CD4-positive, alpha-beta T cell treated with Interleukin-15 for 1 hour (primary cell): ENCODE results near the gene TTYH2.

Experiments
- DNase-seq: peaks from one replicate; pipeline ENCODE4 v3.0.0-alpha.2; 2020

Gene TTYH2

DNA sequence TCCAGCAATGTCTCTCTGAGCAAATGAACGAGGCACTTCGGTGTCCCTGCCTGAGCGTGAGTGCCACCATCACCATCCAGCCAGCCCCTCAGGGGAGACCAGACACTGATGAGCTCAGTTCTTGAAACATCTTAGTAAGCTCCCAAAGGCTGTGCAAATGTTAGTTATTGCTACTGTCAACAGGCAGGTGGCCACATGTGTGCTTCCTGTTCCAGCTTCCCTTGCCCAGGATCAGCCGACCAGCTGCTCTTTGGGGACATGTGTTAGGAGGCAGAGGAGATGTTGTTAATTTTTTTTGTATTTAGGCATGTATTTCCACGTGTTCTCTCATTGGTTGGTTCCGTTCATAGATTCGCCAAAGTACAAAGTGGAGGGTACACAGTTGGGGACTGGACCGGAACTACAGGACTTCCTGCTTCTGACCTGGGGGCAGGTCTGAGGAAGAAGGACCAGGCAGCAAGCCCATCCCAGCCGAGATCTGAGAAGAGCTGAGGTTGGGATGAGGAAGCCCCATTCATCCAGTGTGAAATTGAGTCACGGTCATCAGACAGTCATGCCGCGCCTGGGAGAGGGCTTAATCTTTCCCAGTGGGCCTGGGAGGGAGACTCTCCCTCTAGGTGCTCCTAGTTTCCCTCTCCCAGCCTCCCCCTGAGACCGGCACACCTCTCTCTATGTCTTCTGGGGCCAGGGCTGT is 3.8 kb downstream of the TTYH2 start:
- DNase-seq, result no peak

DNA sequence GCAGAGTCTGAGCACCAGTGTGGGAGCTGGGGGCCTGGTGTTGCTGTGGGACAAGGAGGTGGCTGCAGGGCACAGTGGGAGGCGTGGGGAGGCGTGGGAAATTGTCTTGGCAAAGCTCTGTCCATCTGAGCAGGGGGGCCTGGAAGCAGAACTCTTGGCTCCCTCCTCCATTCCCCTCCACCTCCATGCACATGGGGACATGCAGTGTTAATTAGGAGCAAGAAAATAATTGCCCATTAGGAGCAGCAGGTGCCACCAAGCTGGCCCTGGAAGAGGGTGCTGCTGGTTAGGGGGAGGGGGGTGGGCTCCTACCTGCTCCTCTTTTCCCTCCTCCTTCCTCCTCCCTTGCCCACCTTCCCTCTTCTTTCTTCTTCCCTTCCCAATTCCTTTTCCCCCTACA is 4.5 kb downstream of the TTYH2 start:
- DNase-seq, result no peak

DNA sequence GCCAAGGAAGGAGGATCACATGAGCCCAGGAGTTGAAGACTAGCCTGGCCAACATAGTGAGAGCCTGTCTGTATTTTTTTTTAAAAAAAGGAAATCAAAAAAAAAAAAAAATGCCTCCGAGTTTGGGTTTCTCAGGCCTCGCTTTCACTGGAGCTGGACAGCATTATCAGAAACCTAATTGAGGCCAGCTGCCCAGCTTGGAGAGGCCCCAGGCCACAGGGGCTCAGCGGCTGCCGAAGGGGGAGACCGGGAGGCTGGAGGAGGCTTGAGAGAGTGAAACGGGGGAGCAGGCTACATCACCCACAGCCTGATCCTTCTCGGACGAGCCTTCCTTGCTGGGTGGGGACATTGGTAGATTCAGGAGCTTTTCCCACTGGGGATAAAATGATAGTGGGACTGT is 5.1 kb downstream of the TTYH2 start:
- no peak for DNase-seq

DNA sequence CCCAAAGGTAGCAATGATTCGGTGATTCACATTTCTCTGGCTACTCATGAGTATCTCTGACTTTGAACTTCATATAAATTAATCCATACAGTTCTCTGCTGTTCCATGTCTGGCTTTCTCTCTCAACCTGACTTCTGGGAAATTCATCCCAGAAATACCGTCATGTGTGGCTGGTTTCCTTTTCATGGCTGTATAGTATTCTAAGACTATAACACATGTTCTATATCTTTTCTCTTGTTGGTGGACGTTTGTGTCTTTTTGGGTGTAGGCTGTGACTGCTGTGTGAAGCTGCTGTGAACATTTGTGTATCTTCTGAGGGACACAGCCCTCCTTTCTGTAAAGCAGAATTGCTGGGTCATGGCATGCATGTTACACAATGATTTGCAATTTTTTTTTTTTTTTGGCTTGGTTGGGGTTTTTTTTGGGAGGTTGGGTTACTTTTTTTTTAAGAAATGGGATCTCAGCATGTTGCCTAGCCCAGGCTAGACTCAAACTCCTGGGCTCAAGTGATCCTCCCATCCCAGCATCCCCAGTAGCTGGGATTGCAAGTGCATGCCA is 6.3 kb downstream of the TTYH2 start:
- DNase-seq, result no peak

DNA sequence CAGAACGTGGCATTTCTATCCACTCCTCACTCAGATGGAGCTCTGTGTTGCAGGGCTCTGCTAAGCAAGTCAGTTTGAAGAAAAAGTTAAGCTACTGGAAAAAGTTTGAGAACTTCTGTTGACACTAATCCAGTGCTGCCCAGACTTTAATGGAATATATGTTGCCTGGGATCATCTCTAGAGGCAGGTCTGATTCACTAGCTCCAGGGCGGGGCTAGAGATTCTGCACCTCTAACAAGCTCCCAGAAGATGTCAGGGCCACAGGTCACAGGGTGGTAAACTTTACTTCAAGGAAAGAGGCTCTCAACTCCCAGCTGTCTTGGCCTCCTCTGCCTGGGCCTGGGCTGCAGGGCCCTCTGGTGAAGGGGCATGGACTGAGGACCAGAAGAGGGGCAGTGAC is 6.8 kb downstream of the TTYH2 start:
- no peak for DNase-seq

DNA sequence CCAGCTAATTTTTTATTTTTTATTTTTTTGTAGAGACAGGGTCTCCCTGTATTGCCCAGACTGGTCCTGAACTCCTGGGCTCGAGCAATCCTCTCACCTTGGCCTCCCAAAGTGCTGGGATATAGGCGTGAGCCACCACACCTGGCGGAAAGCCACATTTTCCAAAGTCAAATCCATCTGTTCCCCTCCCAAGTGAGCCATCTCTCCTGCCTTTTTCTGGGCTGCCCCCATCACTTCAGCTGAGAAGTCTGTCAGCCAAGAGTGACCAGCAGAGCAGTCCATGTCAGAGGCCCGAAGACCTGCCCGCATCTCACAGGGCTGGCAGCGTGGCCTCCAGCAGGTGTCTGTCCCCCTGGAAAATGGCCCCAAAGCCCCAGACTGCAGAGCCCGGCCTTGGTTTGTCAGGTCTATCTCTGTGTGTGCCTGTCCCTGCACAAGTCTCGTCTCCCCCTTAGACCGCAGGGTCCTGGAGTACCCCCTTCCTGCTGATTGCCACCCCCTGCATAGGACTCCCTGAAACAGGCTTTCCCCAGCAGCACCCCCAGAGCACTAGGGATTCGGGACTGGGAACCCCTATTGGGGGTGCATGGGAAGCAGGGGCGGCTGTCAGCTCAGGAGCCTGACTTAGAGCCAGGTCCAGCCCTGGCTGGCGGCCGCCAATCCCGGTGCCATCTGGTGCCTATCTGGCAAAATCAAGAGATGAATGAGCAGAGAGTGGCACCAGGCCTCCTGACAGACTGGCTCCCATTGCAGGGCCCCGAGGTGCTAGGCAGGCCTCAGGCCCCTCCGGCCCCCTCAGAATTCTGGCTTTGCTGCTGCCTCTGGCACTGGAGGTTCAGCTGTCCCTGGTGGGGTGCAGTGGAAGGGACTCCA is 7.8 kb downstream of the TTYH2 start:
- no peak for DNase-seq

DNA sequence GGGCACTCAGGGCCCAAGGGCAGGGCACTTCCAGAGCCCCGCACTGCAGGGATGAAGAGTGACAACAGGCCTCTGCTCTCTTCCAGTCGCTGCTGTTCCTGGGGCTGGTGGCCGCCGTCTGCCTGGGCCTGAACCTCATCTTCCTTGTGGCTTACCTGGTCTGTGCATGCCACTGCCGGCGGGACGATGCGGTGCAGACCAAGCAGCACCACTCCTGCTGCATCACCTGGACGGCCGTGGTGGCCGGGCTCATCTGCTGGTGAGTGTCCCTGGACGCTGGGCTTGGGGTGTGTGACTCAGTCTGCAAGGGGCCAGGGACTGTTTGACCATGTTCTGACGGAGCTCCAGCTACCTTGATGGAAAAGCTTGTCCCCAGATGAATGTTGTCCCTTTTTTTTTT is 9.0 kb downstream of the TTYH2 start:
- DNase-seq, result no peak

DNA sequence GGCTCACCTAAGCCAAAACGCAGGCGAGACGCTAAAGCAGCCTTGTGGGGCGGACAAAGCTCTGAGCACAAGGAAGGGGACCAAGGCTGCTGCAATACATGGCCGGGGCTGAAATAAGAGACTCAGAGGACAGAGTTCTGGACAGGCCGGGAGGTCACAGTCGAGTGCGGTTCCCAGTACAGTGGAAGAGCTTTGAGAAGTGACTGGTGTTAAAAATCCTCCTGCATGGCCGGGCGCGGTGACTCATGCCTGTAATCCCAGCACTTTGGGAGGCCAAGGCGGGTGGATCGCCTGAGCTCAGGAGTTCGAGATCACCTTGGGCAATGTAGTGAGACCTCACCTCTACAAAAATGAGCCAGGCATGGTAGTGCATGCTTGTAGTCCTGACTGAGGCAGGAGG is 10.5 kb downstream of the TTYH2 start:
- DNase-seq, result no peak

DNA sequence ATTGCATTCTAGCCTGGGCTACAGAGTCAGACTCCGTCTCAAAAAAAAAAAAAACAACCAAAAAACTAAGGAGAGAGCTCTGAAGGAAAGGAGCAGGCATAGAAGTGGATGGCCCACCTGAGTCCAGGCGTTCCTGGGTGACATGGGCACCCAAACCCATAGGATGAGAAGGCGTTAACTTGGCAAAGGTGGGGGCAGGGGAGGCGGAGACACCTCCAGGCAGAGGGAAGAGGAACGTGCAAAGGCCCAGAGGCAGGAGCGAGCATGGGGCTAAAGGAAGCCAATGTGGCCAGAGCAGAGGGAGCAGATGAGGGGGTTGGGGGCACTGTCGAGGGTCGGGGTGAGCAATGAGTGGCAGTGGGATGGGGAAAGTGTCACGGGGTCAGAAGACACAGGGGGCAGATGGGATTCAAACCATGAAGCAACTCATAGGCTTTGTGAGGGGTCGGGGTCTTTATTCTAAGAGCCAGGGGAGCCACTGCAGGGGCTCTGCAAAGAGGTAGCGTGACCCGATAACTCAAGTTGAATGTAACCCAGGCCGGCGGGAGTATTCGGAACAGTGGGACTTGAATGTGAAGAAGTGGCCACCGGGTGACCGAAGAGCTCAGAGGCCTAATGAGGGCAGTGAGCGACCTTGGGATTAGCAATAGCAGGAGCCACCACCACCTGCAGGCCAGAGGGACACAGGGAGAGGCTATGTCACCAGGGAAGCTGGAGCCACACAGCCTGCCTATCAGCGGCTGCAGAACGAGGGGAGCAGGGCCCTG is 11.8 kb downstream of the TTYH2 start:
- no peak for DNase-seq

DNA sequence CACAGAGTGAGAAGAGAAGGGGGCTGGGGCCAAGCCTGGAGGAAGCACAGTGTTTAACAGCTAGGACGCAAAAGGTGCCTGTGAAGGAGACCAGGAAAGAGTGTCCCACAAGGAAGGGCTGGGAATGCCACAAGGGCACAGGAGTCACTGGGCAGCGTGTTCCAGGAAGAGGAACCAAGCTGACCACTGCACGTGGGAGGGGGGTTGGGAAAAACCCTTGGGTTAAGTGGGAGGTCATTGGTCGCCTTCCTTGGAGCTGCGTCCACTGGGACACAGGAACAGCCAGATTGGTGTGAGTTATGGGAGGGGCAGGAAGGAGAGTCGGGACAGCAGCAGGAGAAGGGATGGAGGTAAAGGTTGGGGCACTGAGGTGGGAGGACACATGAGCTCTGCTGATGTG is 12.9 kb downstream of the TTYH2 start:
- DNase-seq, result no peak

DNA sequence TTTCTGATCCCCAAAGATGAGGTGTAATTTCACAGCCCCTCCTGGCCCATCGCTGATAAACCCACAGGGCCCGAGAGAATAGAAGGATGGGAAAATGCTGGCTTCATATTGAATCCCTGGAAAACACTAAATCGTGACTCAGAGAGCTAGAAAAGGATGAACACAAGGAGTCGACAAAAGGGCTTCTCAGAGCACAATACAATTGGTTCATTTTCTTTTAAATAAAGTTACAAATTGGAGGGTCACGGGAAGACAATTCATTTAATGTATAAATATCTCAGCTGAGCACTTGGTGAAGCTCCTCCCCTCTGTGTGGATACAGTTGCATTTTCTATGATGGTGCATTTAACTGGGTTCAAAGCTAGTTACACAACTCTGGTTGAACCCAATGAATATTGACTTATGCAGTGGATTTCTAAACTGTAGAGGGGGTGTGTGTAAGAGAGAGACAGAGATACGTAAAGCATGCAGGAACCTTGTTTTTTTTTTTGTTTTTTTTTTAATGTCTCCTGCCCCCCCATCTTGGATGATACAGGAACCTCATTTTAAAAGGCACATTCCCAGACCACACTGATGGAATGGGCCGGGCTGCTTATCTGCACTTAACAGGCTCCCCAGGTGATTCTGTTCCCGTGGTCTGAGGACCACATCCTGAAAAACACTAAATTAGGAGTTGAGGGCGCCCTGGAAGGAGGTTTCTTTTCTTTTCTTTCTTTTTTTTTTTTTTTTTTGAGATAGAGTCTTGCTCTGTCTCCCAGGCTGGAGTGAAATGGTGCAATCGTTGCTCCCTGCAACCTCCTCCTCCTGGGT is 14.1 kb downstream of the TTYH2 start:
- no peak for DNase-seq

DNA sequence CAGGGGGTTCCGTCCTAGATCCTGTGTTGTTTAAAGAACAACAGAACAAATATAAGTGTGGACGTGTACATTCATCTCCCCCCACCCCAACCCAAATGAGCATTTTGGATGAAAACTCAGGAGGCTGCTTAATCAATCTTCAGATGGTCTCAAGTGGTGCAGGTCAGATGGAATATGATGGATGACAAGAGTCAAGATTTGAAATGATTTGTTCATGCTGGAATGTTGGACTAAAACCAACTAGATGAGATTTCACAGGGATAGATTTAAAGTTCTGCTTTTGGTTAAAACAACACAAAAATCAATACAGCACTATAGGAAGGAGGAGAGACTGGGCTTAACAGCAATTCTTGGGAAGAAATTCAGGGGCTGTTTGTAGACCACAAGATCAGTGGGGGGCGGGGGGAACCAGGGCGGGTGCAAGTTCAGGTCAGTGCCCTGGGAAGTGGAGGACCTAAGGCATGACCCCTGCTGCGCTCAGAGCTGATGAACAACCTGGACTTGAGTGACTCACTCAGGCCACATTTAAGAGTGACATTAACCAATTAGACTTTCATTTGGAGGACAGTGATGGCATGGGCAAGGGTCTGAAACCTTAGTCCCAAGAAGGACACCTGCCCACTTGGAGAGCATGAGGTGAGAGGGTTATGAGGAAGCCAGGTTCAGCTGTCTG is 15.1 kb downstream of the TTYH2 start:
- no peak for DNase-seq

DNA sequence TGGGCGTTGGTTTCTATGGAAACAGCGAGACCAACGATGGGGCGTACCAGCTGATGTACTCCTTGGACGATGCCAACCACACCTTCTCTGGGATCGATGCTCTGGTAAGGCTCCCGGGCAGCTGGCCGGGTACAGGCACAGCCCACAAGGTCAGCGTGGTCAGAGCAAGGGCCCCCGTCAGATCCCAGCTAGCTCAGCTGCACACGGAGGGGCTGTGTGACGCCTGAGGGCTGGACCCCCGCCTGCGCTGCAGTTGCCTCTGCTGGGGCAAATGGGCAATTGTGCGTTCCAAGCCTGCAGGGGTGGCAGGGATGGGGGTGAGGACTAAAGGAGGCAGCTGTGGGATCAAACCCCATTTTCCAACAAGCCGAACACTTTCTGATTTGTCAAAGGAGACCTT is 17.5 kb downstream of the TTYH2 start:
- DNase-seq, result no peak

DNA sequence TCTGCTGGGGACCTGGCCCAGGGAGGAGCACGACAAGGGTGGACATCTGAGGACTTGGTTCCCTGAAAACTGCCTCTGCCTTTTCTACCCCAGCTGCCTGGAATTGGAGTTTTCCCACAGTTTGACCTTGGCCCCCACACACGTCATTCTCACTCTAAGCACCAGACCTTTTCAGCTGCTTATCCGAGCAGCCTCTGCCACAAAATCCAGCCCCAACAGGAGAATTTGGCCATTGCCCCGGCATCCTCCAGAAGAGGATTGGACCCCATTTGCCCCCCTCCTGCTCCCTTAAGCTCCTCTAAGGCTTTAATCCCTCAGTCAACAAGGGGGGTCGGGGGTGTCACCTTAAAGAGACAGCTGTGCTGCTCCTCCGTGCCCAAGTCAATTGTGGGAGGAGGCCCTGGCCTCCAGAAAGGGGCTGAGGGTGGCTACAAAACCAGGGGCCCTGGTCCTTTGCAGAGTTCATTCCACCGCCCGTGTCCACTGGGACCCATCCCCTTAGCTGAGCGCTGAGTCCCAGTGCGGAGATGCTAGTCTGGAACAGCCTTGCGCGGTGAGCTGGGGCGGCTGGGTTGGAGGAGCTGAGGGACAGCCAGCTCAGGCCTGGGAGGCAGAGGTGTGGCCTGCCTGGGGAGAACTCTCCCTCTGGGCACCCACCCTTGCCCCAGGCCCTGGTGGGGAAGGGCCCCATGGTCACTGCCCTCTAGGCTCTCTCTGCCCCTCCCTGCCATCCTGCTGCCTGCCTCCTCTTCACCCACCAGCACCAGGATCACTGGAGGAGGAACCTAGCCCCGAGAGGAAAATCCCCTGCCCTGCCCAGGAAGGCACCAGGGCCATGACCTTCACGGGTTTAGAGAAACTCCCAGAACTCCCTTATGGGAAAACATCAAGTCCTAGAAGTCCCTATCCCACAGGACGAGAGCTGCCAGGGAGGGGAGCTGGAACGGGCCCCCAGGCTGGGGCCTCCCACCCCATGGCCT is 18.8 kb downstream of the TTYH2 start:
- DNase-seq, result no peak

DNA sequence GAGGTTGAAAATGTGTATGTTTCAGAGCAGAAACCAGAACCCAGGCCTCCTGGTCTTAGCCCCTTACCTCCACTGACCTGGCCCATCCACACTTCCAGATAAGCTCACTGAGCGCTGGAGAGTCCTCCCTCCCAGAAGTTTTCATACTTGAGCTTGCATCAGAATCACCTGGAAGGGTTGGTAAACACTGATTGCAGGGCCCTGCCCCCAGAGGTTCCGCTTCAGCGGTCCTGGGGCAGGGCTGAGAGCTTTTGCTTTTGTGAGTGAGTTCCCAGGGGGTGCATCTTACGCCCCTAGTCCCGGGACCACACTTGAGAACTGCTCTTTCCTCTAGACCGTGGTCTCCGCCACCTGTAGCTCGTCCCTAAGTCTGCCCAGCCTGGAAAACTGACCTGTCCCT is 20.6 kb downstream of the TTYH2 start:
- DNase-seq, result no peak

DNA sequence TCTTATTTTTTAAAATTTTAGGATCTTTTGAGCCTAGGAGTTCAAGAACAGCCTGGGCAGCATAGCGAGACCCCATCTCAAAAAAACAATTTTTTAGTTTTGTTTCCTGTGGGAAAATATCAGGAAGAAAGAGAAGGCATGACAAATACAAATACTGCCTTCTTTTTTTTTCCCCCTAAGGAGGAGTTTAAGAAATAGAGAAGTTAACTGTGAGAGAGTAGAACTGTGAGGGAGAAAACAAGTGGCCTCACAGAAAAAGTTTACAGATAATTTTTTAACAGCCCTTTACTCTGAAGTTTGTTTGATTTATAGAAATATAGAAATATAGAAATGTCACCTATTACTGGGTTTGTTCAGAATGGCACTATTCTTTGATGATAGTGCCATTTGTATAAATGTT is 21.1 kb downstream of the TTYH2 start:
- no peak for DNase-seq

DNA sequence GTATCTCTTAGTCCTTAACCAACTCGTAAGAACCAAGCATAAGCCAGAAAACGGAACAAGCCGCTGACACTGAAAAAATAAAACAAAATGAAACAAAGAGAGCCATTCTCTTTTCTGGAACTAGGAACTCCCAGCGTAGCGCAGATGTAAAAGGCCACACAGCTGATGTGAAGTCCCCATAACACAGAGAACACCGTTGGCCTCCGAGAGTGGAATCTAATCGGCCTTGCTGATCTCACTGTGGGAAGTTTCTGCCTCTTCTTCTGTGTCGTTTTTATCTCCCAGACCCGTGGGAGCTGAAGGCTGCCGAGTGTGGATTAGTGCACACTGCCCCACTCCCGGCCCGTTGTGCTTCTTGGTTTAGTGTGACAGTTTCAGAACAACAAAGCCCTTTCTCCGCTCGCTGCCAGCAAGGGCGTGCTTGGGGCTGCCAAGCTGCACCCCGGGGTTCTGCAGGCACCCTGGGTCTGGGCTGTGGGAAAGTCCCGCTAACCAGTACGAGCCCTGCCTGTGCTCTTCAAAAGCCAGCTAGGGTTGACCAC is 21.7 kb downstream of the TTYH2 start:
- no peak for DNase-seq

DNA sequence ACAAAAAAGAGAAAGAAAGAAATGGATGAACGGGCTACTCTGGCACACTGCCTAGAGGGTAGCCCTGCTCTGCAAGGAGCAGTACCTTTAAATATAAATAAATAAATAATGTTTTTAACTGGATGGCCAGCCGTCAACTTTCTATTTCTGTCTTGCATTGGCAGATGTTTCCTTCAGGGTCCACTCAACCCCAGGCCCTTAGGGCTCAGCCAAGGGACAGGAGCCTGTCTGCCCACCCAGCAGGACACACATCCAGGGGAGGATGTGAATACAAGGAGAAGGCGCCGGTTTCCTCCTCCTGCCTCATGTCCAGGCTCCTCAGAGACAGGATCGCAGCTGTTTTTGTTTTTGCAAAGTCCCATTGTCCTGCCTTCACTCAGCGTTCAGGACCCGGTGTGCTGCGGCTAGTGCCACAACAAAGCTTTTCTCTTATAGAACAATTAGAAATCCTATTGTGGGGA is 22.6 kb downstream of the TTYH2 start:
- DNase-seq, result no peak

DNA sequence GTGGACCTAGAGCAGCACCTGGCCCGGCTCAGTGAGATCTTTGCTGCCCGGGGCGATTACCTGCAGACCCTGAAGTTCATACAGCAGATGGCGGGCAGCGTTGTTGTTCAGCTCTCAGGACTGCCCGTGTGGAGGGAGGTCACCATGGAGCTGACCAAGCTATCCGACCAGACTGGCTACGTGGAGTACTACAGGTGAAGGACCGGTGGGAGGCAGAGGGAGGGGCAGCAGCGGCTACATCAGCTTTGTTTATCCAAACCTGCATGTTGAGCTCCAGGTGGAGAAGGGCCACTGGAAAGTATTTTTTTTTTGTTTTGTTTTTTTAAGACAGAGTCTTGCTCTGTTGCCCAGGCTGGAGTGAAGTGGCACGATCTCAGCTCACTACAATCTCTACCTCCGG is 23.9 kb downstream of the TTYH2 start:
- no peak for DNase-seq

DNA sequence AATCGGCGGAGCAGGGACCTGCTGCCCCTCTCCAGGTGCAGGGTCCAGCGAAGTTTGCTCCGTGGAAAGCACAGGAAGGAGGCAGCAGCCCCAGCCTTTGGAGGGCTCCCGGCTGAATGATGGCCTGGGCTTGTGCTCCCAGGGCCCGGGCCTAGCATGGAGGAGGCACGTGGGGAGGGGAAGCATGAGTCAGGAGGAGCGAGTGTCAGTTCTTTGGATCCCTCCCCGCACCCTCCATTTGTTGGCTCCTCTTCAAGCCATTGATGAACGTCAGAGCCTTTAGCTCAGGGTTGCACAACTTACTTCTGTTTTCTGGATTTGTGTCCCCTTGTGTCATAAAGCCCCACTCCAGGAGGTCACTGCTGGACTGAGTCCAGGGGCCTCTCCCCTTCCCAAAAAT is 25.8 kb downstream of the TTYH2 start:
- DNase-seq, result peak; percentile 65
